ENCODE data around the gene CLDN18.

GRCh38 chr3:138043266-138044029 lies 33.5 kb downstream of the CLDN18 start:
- TF ChIP-seq EZH2 (IDR thresholded peaks at IDR 0.05; ENCODE audit: borderline replicate concordance, insufficient read depth, low read depth, low read length, poor library complexity, severe bottlenecking) (no peak), CTCF (IDR thresholded peaks at IDR 0.05) (no peak)

Measured in B cell (primary cell).